HG02981 (cell line): ENCODE measurements around the gene MYO1D.

ENCODE experiments used
- ATAC-seq: cut with Tn5 transposase; IDR thresholded peaks from one replicate; pipeline ENCODE4 v1.9.1; 2021; ENCODE audit warnings: mild to moderate bottlenecking, moderate library complexity; ENCODE audit not compliant: unreplicated experiment

Gene MYO1D

GRCh38 chr17:32591405-32591804 lies 285.5 kb downstream of the MYO1D start:
- no peak for ATAC-seq

- ATAC-seq, result no peak
Observed at GRCh38 chr17:32590974-32591373, 285.9 kb downstream of the MYO1D start.

DNA sequence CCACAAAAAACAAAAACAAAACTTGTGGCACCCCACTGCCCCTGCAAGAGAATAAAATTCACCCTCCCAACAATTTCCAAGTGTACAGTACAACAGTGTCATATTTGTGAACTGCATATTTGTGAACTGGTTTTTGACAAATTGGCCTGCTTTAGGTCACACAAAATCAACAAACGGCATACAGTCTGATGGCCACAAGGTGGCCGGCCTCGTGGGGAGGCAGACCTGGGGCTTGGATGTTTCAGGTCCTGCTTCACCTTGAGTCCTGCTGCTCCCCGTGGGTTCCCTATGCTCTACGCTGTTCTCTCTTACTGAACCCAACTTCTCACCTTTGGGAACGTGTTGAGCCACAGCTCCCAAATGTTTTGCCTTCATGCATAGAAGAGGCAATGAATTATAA lies 287.9 kb downstream of the MYO1D start:
- ATAC-seq, result no peak

DNA sequence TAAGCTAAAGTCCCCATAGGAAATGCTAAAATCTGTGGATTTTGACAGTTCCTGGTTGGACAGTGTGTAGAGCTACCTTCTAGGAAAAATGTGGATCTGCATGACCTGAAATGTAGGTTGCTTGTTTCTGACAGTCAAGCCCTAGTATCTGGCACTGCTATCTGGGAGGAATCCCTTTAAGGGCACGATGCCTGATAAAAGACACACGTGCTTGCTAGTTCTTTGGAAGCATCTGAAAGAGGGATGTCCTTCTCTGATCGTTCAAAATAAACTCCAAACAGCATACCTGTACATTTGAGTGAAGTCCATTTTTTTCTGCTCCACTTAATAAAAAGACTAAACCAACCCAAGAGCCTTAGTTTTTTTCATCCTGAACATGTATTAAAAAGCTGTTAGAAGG lies 288.8 kb downstream of the MYO1D start:
- ATAC-seq, result no peak

DNA sequence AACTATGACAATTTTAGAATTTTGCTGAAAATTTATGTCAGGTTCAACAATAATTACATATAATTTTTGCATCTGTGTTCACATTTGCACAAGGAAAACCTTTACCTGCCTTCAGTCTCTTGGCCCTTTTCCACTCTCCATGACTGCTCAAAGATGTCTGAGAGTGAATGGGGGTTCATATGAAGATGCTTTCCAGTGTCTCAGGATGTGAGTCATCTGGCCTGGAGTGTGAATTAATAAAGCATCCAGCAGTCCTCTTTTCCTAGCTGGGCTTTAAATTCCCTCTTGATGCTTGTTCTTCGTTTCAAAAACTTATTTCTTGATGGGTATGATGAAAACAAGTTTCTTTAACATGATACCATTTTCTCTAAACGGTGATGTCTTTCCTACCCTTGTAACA lies 290.3 kb downstream of the MYO1D start:
- ATAC-seq, result no peak

GRCh38 chr17:32584792-32585191 lies 292.1 kb downstream of the MYO1D start:
- ATAC-seq, result no peak

GRCh38 chr17:32583053-32583452 lies 293.9 kb downstream of the MYO1D start:
- ATAC-seq, result no peak

- no peak for ATAC-seq
Observed at GRCh38 chr17:32575852-32576251, 301.1 kb downstream of the MYO1D start.

DNA sequence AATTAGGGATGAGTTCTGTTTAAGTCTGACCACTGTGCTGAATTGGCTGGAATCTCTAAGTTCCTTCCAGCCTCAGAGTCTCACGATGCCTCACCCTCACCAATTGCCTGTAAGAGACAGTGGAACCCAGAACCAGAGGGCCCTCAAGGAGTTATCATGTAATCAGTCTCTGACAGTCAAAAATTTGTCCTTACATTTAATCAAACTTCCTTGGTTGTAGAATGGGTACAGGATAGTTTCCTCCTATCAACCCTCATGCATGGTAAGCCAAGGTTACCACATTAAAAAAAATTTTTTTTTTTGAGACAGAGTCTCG lies 306.9 kb downstream of the MYO1D start:
- no peak for ATAC-seq

DNA sequence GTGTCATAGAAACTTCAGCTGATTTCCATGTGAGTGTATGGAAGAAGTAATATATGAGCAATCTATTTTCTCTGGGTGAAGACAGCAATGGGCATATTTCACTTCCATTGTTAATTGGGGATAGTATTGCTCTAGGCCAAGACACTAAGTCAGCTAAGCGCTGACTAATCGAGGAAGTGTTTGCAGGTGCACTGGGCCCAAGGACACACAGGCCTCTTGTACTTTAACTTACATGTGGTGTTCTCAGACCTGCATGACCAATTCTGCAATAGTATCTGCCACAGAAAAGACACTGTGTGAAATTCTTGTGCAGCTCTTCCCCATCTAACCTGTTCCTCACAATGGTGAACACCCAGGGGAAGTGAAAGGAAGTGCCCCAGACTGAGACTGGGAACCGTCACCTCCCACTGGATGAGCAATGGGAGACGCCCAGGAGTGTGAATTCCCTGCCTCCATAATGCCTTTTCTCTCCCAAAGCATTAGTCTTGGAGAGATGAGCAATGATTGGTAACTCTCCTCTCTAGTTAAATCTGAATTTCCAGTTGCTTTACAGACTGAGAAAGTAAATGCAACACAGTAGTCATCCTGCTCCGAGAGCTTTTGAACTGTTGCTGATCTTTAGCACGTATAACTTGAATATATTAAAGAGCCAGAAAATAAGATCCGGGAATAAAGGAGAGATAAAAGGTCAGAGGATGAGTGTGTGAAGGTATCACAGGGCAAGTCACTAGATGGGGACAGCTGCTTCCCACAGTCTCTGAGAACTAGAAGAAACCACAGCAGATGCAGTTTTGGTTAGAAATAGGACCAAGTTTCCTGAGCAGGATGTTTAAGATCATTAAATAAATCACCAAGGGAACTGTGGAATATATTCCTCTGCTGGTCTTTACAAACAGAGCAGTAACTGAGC lies 307.5 kb downstream of the MYO1D start:
- ATAC-seq, result peak; percentile 65

DNA sequence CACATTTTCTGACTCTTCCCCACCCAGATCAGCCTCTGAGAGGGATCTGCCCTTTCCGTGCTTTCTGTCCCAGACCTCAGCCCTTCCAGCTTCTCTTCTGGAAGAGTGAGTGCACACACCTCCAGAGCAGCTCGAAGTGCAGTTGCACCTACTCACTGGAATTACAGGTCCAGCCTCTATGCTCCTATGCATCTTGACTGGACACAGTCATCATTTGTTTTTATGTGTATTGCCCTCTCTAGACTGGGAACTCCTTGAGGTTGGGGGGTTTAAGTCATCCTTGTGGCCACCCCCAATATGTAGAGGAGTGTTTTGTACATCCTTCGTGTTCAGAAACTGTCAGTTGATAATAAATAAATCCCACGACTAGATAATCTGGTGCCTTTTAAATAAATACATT lies 308.2 kb downstream of the MYO1D start:
- ATAC-seq, result no peak

- no peak for ATAC-seq
Observed at GRCh38 chr17:32567511-32567910, 309.4 kb downstream of the MYO1D start.

DNA sequence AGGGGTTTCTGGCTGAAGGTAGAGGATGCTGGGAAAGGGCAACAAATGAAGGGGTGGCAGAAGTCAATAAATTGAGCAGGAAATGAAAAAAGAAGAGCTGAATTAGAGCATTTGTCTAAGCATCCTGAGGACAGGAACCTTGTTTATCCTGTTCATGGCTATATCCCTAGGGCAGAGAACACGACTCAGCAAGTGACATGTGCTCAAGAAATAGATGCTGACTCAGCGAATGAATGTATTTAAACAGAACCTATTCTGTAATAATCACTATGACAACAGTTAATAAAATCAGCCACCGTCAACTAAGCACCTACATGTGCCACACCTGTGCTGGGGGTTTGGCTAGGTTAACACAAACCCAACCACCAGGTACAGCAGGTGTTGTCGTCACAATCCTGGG lies 309.8 kb downstream of the MYO1D start:
- no peak for ATAC-seq

DNA sequence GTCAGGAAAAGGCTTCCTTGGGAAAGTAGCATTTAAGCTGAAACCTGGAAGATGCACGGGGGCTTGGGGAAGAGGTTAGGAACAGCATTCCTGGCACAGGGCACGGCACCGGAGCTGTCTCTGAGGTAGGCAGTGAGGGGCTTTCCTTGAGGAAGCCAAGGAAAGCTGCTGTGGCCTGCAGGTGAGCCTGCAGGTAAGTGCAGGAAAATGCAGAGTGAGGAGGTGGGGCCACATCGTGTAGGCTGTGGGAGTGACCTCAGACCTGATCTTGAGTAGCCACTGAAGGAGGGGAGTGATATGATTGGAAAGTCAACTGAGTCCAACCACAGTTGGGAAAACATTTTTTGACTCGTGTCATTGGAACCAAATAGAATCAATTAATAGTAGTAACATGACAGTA lies 310.6 kb downstream of the MYO1D start:
- ATAC-seq, result no peak

GRCh38 chr17:32565401-32565800 lies 311.5 kb downstream of the MYO1D start:
- no peak for ATAC-seq

DNA sequence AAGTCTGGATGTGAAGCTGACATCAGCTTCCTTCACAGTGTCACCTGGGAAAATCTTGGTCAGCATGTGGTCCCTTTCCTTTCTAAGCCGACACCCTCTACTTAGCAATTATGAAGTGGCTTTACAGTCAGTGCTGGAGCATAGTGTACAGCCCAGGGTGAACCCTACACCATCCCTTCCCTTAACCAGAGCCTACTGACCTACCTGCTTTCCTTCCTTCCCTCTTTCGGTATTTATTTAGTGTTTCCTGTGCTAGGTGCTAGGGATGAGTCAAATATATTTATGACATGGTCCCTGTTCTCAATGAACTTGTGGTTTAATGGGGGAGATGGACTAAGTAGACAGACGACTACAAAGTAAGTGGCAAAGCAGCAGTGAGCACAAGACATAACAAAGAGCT lies 312.6 kb downstream of the MYO1D start:
- no peak for ATAC-seq

DNA sequence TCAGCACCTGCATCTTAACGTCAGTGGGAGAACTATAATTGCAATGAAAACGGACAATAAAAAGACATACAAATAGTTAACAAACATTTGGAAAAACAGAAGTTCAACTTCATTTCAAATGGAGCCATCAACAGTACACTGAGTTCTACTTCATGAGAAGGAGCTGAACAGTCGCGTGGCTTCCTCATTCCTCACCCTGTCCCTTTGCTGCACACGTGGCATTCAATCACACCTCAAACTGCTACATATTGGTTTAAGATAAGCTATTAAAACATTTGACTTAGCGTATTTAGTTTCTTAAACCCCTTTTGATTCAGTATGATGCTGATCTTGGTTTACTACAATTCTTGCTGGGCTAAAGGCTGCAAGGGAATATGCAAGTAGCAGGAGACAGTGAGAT lies 313.3 kb downstream of the MYO1D start:
- ATAC-seq, result no peak

DNA sequence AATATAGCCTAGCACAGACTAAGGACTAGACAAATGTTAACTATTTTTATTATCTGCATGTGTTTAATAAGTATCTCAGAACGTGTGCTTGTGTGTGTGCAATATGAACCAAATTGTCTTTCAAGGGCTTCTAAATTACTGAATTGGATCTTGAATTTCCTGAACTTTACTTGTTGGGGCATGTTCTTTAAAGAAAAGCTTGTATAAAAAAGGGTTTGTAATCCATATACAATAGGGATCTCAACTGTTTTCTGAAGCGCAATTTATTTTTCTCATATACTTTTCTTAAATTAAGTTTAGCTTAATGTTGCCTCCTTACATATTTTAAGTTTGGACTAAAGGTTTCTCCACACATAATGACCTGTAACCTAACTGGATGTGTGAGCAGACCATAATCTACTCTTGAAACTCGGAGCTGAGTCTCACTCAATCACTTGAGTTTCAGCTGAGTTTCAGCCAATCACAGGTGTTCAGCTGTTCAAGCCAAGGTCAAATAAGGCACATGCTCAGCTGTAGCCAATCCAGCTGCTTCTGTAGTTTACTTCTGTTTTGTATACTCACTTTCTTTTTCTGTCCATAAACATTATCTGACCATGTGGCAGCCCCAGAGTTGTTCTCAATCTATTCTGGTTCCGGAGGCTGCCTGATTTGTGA lies 317.8 kb downstream of the MYO1D start:
- peak; percentile 86 for ATAC-seq

DNA sequence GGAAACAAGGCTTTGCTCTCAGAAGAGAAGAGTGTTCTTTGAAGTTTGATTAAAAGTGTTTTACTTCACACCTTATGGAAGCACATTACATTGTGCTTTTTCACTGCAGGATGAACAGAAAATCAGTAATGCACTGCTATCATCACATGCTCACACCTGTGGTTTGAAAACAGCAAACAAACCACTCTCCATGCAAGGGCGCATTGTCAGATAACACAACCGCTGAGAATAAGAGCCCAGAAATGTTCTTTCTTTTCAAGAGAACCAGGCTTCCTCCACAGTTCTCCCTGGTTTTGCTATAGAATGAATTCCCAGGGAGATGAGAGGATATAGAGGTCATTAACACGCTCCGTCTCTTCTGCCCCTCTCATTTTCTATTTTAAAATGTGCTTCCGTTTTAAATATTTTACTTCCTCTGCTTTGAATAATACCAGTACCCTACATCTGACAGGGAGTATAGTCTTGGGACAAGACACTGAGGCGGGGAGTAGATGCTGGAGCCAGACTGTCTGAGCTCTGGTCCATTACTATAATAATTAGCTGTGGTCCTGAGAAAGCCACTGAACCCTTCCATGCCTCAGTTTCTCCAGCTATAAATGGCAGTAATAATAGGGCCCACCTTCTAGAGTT lies 318.5 kb downstream of the MYO1D start:
- no peak for ATAC-seq

- ATAC-seq, result no peak
Observed at GRCh38 chr17:32555611-32556310, 321.2 kb downstream of the MYO1D start.

- no peak for ATAC-seq
Observed at GRCh38 chr17:32553168-32553567, 323.8 kb downstream of the MYO1D start.
